H1 (cell line): ENCODE measurements around the gene SPATS1. TPM values are rescaled to one million over a fixed set of nuclear protein-coding genes. Genes with fewer than 3 reads are reported as not detected.

ENCODE experiments used
- BCL11A ChIP-seq, 2 experiments: IDR thresholded peaks; one replicate each; pipeline ENCODE4 v1.6.1; 2011; ENCODE audit warnings: low read depth in 2 of 2, low read length in 2 of 2, mild to moderate bottlenecking in 2 of 2
- BRCA1 ChIP-seq: IDR thresholded peaks from 2 replicates; pipeline ENCODE4 v1.6.1; 2012; ENCODE audit warnings: low read depth, low read length, improper control_type of control experiment
- CBX8 ChIP-seq: fragments of 300-800, 300-1000 bp; sonication (generic); IDR thresholded peaks from 2 replicates; pipeline ENCODE4 v1.7.1; 2016; ENCODE audit warnings: low read depth, low read length, borderline replicate concordance
- CEBPB ChIP-seq: IDR thresholded peaks from 2 replicates; pipeline ENCODE4 v1.6.1; 2012; ENCODE audit warnings: low read depth, low read length
- CHD1 ChIP-seq: IDR thresholded peaks from 2 replicates; pipeline ENCODE4 v1.6.1; 2012; ENCODE audit warnings: low read depth, low read length, improper control_type of control experiment
- EGR1 ChIP-seq: IDR thresholded peaks from 2 replicates; pipeline ENCODE4 v1.6.1; 2011; ENCODE audit warnings: low read depth, low read length, borderline replicate concordance
- EZH2 ChIP-seq: fragments of 200-600 bp; sonication (generic); IDR thresholded peaks from 2 replicates; pipeline ENCODE4 v1.7.1; 2012; ENCODE audit warnings: low read depth, mild to moderate bottlenecking, moderate library complexity, low read length, inconsistent platforms; ENCODE audit not compliant: severe bottlenecking
- HDAC2 ChIP-seq, 2 experiments: fragments of 300-600 bp in 1 of 2; sonication (generic) in 1 of 2; IDR thresholded peaks; 2 replicates each; pipeline ENCODE4 v1.6.1; 2011 to 2012; ENCODE audit warnings: low read depth in 2 of 2, low read length in 2 of 2, mild to moderate bottlenecking in 2 of 2, moderate library complexity in 2 of 2, borderline replicate concordance in 1 of 2, inconsistent platforms in 1 of 2
- JUND ChIP-seq: IDR thresholded peaks from 2 replicates; pipeline ENCODE4 v1.6.1; 2011; ENCODE audit warnings: mild to moderate bottlenecking, improper control_type of control experiment, low read length
- KDM4A ChIP-seq: IDR thresholded peaks from one replicate; pipeline ENCODE4 v1.7.1; 2012; ENCODE audit warnings: low read depth, mild to moderate bottlenecking, moderate library complexity, low read length, inconsistent platforms; ENCODE audit not compliant: severe bottlenecking
- KDM5A ChIP-seq: fragments of 200-600 bp; IDR thresholded peaks from 2 replicates; pipeline ENCODE4 v1.7.1; 2012; ENCODE audit warnings: mild to moderate bottlenecking, low read length, inconsistent platforms, mixed read lengths
- PHF8 ChIP-seq: fragments of 200-600 bp; sonication (generic); conservative IDR thresholded peaks from 2 replicates; pipeline ENCODE4 v1.7.1; 2012; ENCODE audit warnings: low read depth, mild to moderate bottlenecking, inconsistent platforms, low read length, moderate library complexity
- POLR2AphosphoS5 ChIP-seq: IDR thresholded peaks from 2 replicates; pipeline ENCODE4 v1.6.1; 2011; ENCODE audit warnings: low read depth, low read length
- POU5F1 ChIP-seq: IDR thresholded peaks from 2 replicates; pipeline ENCODE4 v1.6.1; 2011; ENCODE audit warnings: low read depth, mild to moderate bottlenecking, low read length, moderate library complexity
- RFX5 ChIP-seq: IDR thresholded peaks from 2 replicates; pipeline ENCODE4 v1.6.1; 2011; ENCODE audit warnings: low read depth, low read length, improper control_type of control experiment, borderline replicate concordance
- SIN3A ChIP-seq, 2 experiments: IDR thresholded peaks in 1 of 2; conservative IDR thresholded peaks in 1 of 2; 2 replicates each; pipeline ENCODE4 v1.6.1; 2011 to 2012; ENCODE audit warnings: low read length in 2 of 2, improper control_type of control experiment in 1 of 2, low read depth in 1 of 2, mild to moderate bottlenecking in 1 of 2
- SIX5 ChIP-seq: IDR thresholded peaks from 2 replicates; pipeline ENCODE4 v1.6.1; 2011; ENCODE audit warnings: mild to moderate bottlenecking, low read depth, low read length
- SP1 ChIP-seq: IDR thresholded peaks from 2 replicates; pipeline ENCODE4 v1.6.1; 2011; ENCODE audit warnings: low read depth, low read length
- TAF7 ChIP-seq: optimal IDR thresholded peaks from 2 replicates; pipeline ENCODE3; 2011; ENCODE audit warnings: low read depth, mild to moderate bottlenecking, inconsistent platforms, low read length, moderate library complexity, borderline replicate concordance
- TBP ChIP-seq: IDR thresholded peaks from 2 replicates; pipeline ENCODE4 v1.6.1; 2011; ENCODE audit warnings: low read depth, low read length, improper control_type of control experiment
- YY1 ChIP-seq: IDR thresholded peaks from 2 replicates; pipeline ENCODE4 v1.6.1; 2011; ENCODE audit warnings: low read depth, mild to moderate bottlenecking, low read length
- polyA plus RNA-seq, 7 experiments: library from polyadenylated mRNA; depleted of rRNA in 3 of 7; stranded (reverse) in 5 of 7; unstranded in 2 of 7; fragments of >200 nt in 5 of 7; fragments of 200-250 nt in 2 of 7; gene quantifications; 1 replicate in 5 of 7; 2 replicates in 1 of 7; 4 replicates in 1 of 7; pipeline versions ENCODE4 v1.2.1 to v1.2.3, GENCODE V29; 2011 to 2013; ENCODE audit warnings: missing spikeins in 2 of 7, mixed read lengths in 2 of 7
- total RNA-seq: library from RNA; stranded (reverse); fragmentation: NEBNext Ultra II Directional; extraction: Animal tissue kit (Norgen Biotek cat#: 25700); gene quantifications from 2 replicates; pipeline ENCODE4 v1.2.1, GENCODE V29; 2021
- TF ChIP-seq, protein P1 (sequence below): IDR thresholded peaks from 2 replicates; pipeline ENCODE4 v1.6.1; 2012; ENCODE audit warnings: inconsistent platforms
- TF ChIP-seq, protein P2 (sequence below): IDR thresholded peaks from 2 replicates; pipeline ENCODE4 v1.6.1; 2011; ENCODE audit warnings: low read depth, mild to moderate bottlenecking, low read length; ENCODE audit not compliant: insufficient read depth

The SPATS1 gene
- total and polyA plus RNA-seq, 2 of the 8 experiments (the other 6 are each of a cell fraction or from before 2014, with no cell fraction given), result not detected

DNA sequence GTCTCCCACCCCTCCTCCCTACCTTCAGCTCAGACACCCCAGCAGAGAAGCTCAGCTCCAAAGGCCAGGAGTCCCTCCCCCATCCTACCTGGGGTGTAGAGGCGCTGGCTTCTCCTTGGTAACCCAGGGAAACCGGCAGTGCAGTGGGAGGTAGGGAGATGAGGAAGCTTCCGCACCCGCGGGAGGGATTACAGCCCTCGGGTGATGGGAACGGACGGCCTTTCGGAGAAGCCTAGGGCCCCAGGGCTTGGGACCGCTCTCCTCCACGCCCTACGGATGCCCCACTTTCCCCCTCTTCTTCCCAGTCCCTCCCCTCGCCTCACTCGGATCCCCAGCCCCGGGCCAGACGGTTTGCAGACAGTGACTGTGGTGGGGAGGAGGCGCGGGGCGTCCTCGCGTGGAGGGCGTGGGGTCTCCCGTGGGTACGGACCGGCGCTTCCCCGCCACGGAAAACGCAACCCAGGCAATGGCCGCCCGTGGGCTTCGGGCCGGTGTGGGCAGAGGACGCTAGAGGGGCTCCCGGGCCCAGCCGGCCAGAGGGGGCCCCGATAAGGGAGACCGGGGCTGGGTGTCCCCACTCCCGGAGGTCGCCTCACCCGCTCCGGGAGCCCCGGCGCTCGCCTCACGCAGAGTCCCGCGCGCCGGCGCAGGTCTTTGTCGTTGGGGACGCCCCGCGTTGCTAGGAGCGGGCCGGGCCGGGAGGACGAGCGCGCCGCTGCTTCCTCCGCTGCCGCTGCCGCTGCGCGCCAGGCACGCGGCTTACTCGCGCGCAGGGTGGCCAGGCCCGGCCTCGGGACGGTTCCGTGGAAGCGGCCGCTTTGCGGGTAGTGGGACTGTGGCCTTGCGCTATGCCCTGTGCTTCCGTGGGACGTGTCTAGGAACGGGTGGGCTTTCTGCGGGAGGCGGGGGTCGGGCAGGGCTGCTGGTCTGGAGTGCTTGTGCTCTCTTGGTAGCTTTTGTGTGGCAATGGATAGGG lies 45.1 kb upstream of the SPATS1 start (continued):
- TF ChIP-seq TAF7 (no peak), EZH2 (no peak), POLR2AphosphoS5 (peak; percentile 60), CHD1 (no peak), CEBPB (no peak), SIX5 (no peak), KDM5A (no peak), YY1 (0 out of 2 replicates have a peak, but pooled peaks have one; percentile 15), BCL11A (IDR thresholded peaks at IDR 0.05; ENCODE audit: low read depth in 2 of 2, low read length in 2 of 2) (no peak), TBP (no peak), POU5F1 (no peak), KDM4A (peak; percentile 70), RFX5 (no peak), SIN3A (conservative IDR thresholded peaks at IDR 0.05 in 1 of 2, IDR thresholded peaks at IDR 0.05 in 1 of 2; ENCODE audit: low read depth in 1 of 2, low read length in 2 of 2) (peak; percentile 32 to 86; a peak in 3 of 4 replicates), SP1 (no peak), JUND (no peak), BRCA1 (no peak), CBX8 (no peak), EGR1 (no peak), HDAC2 (IDR thresholded peaks at IDR 0.05; ENCODE audit: borderline replicate concordance in 1 of 2, low read depth in 2 of 2, low read length in 2 of 2) (peak in 1 of 2 experiments; percentile 46; a peak in 1 of 4 replicates), PHF8 (peak; percentile 49; the same call in 1 of the 2 replicates)
- TF ChIP-seq, protein P1, sequence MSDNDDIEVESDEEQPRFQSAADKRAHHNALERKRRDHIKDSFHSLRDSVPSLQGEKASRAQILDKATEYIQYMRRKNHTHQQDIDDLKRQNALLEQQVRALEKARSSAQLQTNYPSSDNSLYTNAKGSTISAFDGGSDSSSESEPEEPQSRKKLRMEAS, result peak; percentile 85
- TF ChIP-seq, protein P2, sequence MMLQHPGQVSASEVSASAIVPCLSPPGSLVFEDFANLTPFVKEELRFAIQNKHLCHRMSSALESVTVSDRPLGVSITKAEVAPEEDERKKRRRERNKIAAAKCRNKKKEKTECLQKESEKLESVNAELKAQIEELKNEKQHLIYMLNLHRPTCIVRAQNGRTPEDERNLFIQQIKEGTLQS, result no peak
